Loucy (cell line): ENCODE results near the gene TPM2.

Experiments
- H2AFZ ChIP-seq: fragments of 200-600 bp; sonication (generic); 2 replicates; pipeline ENCODE4 v1.6.0; 2016; ENCODE audit warnings: antibody characterized with exemption, mild to moderate bottlenecking, low read length, moderate library complexity
- H3F3A ChIP-seq: fragments of 200-600 bp; 2 replicates; pipeline ENCODE4 v1.6.0; 2016; ENCODE audit warnings: antibody characterized with exemption, low read depth, mild to moderate bottlenecking
- H3K27me3 ChIP-seq: fragments of 200-600 bp; sonication (generic); 2 replicates; pipeline ENCODE4 v1.6.1; 2014; ENCODE audit warnings: low read length, mild to moderate bottlenecking; ENCODE audit not compliant: insufficient read depth, poor library complexity, severe bottlenecking
- H3K36me3 ChIP-seq: fragments of 200-600 bp; sonication (generic); 2 replicates; pipeline ENCODE4 v1.6.1; 2016; ENCODE audit warnings: low read length; ENCODE audit not compliant: insufficient read depth
- H3K4me1 ChIP-seq: fragments of 200-600 bp; sonication (generic); 2 replicates; pipeline ENCODE4 v1.5.1; 2014; ENCODE audit warnings: low read length, mild to moderate bottlenecking; ENCODE audit not compliant: insufficient read depth, poor library complexity, severe bottlenecking
- H3K4me2 ChIP-seq: fragments of 200-600 bp; sonication (generic); 2 replicates; pipeline ENCODE4 v1.6.0; 2014; ENCODE audit warnings: antibody characterized with exemption, low read length, low read depth, mild to moderate bottlenecking; ENCODE audit not compliant: poor library complexity, severe bottlenecking
- H3K4me3 ChIP-seq: fragments of 200-600 bp; sonication (generic); 2 replicates; pipeline ENCODE4 v1.5.1; 2014; ENCODE audit warnings: low read length, mild to moderate bottlenecking, mixed read lengths; ENCODE audit not compliant: poor library complexity, severe bottlenecking
- H3K79me2 ChIP-seq: fragments of 200-600 bp; sonication (generic); 2 replicates; pipeline ENCODE4 v1.6.1; 2014; ENCODE audit warnings: low read length; ENCODE audit not compliant: insufficient read depth
- H3K9ac ChIP-seq: fragments of 200-600 bp; sonication (generic); 2 replicates; pipeline ENCODE4 v1.6.0; 2014; ENCODE audit warnings: mild to moderate bottlenecking, low read depth, low read length, moderate library complexity; ENCODE audit not compliant: poor library complexity, severe bottlenecking
- H3K9me2 ChIP-seq: fragments of 200-600 bp; sonication (generic); replicated peaks from 2 replicates; pipeline ENCODE4 v1.6.1; 2016; ENCODE audit warnings: low read depth, low read length, mixed read lengths
- H3K9me3 ChIP-seq: fragments of 200-600 bp; sonication (generic); 2 replicates; pipeline ENCODE4 v1.6.1; 2014; ENCODE audit warnings: mild to moderate bottlenecking, antibody characterized with exemption, low read length, low read depth; ENCODE audit not compliant: insufficient read depth
- H4K20me1 ChIP-seq: fragments of 200-600 bp; sonication (generic); 2 replicates; pipeline ENCODE4 v1.6.0; 2014; ENCODE audit warnings: antibody characterized with exemption, low read length, mild to moderate bottlenecking; ENCODE audit not compliant: insufficient read depth, poor library complexity, severe bottlenecking
- EZH2phosphoT487 ChIP-seq: fragments of 200-600 bp; IDR thresholded peaks from 2 replicates; pipeline ENCODE4 v1.6.1; 2018; ENCODE audit warnings: antibody characterized with exemption, mild to moderate bottlenecking, moderate library complexity, borderline replicate concordance
- TF ChIP-seq, protein P1 (sequence below): fragments of 200-600 bp; sonication (generic); conservative IDR thresholded peaks from 2 replicates; pipeline ENCODE4 v1.5.1; 2014; ENCODE audit warnings: mild to moderate bottlenecking, antibody characterized with exemption, low read length

The TPM2 gene

DNA sequence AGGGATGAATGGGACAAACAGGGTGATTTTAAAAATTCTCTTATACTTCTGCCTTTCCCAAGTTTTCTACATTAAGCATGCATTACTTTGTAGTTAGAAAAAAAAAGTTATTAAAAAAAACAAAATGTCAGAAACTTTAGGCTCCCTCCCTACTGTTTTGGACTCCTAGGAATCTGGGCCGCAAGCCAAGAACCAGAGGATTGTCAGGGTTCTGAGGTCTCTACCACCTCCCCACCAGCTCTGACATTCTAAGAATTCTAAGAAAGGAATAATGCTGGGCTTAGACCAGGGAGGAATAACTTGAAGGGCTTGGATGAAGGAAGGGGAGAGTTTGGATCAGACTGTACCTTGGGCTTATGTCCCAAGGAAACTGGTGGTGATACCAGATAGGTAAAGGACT, 23.7 kb downstream of the TPM2 start:
- 0 out of 2 replicates have a peak, but pooled peaks cover 10% of the 10 kb centered on the region for H3F3A ChIP-seq
- H3K4me2 ChIP-seq = peak overlapping the region; percentile 87
- H3K9me2 ChIP-seq = no peaks in the 10 kb centered on the region
- no peaks in the 10 kb centered on the region for H3K27me3 ChIP-seq
- H3K9me3 ChIP-seq = no peaks in the 10 kb centered on the region
- H3K79me2 ChIP-seq = peaks cover 44% of the 10 kb centered on the region
- H2AFZ ChIP-seq = no peak overlapping the region
- H3K4me1 ChIP-seq = peaks cover 42% of the 10 kb centered on the region
- peak overlapping the region; percentile 95 for H3K9ac ChIP-seq
- H4K20me1 ChIP-seq = peaks cover 3% of the 10 kb centered on the region
- TF ChIP-seq, protein P1, sequence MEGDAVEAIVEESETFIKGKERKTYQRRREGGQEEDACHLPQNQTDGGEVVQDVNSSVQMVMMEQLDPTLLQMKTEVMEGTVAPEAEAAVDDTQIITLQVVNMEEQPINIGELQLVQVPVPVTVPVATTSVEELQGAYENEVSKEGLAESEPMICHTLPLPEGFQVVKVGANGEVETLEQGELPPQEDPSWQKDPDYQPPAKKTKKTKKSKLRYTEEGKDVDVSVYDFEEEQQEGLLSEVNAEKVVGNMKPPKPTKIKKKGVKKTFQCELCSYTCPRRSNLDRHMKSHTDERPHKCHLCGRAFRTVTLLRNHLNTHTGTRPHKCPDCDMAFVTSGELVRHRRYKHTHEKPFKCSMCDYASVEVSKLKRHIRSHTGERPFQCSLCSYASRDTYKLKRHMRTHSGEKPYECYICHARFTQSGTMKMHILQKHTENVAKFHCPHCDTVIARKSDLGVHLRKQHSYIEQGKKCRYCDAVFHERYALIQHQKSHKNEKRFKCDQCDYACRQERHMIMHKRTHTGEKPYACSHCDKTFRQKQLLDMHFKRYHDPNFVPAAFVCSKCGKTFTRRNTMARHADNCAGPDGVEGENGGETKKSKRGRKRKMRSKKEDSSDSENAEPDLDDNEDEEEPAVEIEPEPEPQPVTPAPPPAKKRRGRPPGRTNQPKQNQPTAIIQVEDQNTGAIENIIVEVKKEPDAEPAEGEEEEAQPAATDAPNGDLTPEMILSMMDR = no peak
- TF ChIP-seq EZH2phosphoT487 = no peak
- no peak overlapping the region for H3K4me3 ChIP-seq
- no peaks in the 10 kb centered on the region; the same call in 1 of the 2 replicates for H3K36me3 ChIP-seq

DNA sequence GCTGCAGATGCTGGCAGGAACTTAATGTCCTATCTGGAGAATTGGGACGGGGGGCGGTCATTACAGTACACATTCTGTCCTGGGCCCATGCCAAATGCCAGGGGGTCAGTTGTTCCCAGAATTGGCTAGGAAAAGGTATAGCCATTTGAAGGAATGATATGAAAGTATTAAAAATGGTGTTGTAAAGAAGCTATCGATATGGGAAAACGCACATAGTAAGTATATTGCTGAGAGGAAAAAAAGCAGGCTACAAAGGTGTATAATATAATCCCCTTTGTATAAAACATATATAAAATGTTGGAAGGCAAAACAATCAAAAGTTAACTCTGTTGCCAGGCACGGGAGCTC, 24.3 kb downstream of the TPM2 start:
- peak overlapping the region; percentile 95 for H3K9ac ChIP-seq
- H3K9me2 ChIP-seq = no peaks in the 10 kb centered on the region
- H3K4me1 ChIP-seq = peaks cover 48% of the 10 kb centered on the region
- H3K4me3 ChIP-seq = peak overlapping the region; percentile 87
- H3K79me2 ChIP-seq = peaks cover 50% of the 10 kb centered on the region
- peak overlapping the region; percentile 87 for H3K4me2 ChIP-seq
- H3K27me3 ChIP-seq = no peaks in the 10 kb centered on the region
- H3K36me3 ChIP-seq = no peaks in the 10 kb centered on the region; the same call in 1 of the 2 replicates
- H2AFZ ChIP-seq = peak overlapping the region; percentile 82
- TF ChIP-seq, protein P1 = peak; percentile 11; the same call in 1 of the 2 replicates
- TF ChIP-seq EZH2phosphoT487 = no peak
- 0 out of 2 replicates have a peak, but pooled peaks cover 10% of the 10 kb centered on the region for H3F3A ChIP-seq
- H3K9me3 ChIP-seq = no peaks in the 10 kb centered on the region
- peaks cover 3% of the 10 kb centered on the region for H4K20me1 ChIP-seq

DNA sequence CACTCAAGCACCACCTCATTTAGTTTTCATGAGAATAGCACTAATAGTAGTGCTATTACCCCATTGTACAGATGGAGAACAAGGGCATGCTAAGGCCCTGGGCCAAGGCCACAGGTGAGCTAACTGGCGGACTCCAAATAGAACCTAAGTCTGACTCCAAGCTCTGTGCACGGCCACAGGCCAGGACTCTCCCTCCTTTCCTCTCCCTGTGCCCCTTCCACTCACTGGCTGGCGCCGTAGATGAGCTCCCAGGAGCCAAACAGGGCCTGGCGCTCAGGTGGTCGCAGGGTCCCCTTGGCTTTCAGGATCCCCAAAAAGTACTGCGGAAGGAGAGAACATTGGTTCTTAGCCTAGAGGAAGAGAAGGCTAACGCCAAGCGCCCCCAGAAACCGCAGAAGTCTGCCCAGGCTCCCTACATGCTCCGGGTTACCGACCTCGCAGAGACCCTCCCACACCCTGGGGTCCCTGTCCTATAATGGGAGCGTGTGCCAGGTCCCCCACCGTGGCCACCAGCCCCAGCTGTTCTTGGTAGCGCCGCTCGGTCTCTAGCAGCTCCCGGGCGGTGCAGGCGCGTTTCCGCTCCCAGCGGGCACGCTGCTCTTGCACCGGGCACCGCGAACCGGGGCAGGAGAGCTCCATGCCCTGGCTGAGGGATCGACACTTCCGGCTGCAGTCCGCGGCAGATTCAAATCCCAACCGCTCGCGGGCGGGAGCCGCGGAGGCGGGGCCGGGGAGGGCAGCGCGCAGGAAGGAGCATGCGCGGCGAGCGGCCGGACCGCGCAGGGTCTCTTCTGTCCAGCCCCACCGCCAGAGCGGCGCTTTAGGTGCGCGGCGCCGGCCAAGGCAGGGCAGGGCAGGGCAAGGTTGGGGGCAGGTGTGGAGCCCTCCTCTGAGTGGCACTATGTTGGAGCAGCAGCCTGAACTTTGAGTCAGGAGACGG, 24.9 kb downstream of the TPM2 start, which contains the start of gene ARHGEF39:
Gene ARHGEF39 (minus strand): TSS at position 665 of the 940 bp plus-strand sequence. CDS start 26 bp downstream, at position 639.
- 0 out of 2 replicates have a peak, but pooled peaks cover 10% of the 10 kb centered on the region for H3F3A ChIP-seq
- peak within 1 kb of the TSS; percentile 87 for H3K4me2 ChIP-seq
- H4K20me1 ChIP-seq = peaks cover 3% of the 10 kb centered on the region
- H3K27me3 ChIP-seq = no peaks in the 10 kb centered on the region
- no peaks in the 10 kb centered on the region; the same call in 1 of the 2 replicates for H3K36me3 ChIP-seq
- peak within 1 kb of the TSS; percentile 95 for H3K9ac ChIP-seq
- peak within 1 kb of the TSS; percentile 87 for H3K4me3 ChIP-seq
- H3K9me2 ChIP-seq = no peaks in the 10 kb centered on the region
- H2AFZ ChIP-seq = peak within 1 kb of the TSS; percentile 82
- peaks cover 56% of the 10 kb centered on the region for H3K79me2 ChIP-seq
- no peaks in the 10 kb centered on the region for H3K9me3 ChIP-seq
- H3K4me1 ChIP-seq = peaks cover 54% of the 10 kb centered on the region
- TF ChIP-seq EZH2phosphoT487 = no peak
- TF ChIP-seq, protein P1 = peak; percentile 49
